ENCODE measurements around the gene ALG14.
A peak's percentile ranks its signal among the peaks of the same experiment; 100 is the strongest.
"Not testable (repeated sequence)": the region's sequence is repeated elsewhere in the genome, so short reads cannot be mapped to it uniquely, and the experiment has no call there.

The ALG14 gene

DNA sequence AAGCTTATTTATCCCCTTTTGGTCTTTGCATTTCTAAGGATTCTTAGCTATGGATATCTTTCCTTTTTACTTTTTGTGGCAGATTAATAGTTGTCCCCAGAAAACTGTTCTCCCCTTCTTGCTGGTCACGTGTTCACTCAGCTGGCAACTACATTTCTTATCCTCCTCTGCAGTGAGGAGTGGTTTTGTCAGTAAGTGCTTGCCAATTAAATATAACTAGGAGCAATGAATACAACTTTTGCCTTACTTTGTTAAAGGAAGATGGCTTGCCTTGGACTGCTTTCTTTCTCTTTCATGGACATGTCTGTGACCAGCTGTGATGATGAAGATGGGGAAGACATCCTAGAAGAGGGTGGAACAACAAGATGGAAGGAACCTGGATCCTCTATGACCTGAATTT is 15.6 kb upstream of the ALG14 start:
- no peak for DNase-seq (ENCODE audit: low read depth in 2 of 2)

DNA sequence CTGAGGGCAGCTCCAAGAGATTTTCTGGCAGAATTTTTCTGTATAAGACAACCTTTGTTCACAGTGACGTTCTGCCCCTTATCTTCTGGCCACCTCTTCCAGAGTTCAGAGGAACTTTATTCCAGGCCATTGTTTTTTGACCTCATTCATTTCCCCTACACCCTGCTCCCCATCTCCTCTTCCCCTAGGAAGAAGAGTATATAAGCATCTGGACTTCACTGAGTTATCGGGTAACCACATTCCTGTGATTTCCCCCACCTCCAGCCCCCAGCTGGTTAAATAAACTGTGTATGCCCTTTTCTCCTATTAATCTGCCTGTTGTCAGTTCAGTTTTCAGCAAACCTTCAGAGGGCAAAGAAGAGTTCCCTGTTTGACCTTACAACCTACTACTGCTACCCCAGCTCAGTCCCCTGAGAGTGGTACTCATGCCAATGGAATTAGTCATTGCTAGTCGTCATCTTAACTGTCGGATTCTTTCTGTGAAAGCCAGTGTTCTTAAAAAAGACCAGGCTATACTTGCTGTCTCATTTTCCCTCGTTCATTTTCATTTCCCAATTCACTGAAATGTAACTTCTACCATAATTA is 14.3 kb upstream of the ALG14 start:
- no peak for DNase-seq (ENCODE audit: low read depth in 2 of 2)

DNA sequence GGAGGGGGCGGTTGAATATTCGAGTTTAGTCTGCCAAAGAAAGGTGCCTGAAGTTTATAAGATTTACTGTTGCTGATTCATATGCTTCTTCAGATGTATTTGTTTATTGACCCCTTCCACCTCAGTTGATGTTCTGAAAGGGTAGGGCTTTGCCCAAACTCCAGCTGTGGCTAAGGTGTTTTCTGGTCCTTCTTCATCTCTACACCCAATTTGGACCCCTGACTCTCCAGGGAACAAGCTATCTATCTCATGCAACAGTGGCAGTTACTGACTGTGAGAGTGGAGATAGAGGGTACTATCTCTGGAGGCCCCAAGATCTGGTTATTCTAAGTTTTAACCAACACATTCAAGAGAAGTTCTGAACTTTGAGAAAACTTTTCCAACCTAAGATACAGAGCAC is 12.6 kb upstream of the ALG14 start:
- DNase-seq (ENCODE audit: low read depth in 2 of 2): no peak

DNA sequence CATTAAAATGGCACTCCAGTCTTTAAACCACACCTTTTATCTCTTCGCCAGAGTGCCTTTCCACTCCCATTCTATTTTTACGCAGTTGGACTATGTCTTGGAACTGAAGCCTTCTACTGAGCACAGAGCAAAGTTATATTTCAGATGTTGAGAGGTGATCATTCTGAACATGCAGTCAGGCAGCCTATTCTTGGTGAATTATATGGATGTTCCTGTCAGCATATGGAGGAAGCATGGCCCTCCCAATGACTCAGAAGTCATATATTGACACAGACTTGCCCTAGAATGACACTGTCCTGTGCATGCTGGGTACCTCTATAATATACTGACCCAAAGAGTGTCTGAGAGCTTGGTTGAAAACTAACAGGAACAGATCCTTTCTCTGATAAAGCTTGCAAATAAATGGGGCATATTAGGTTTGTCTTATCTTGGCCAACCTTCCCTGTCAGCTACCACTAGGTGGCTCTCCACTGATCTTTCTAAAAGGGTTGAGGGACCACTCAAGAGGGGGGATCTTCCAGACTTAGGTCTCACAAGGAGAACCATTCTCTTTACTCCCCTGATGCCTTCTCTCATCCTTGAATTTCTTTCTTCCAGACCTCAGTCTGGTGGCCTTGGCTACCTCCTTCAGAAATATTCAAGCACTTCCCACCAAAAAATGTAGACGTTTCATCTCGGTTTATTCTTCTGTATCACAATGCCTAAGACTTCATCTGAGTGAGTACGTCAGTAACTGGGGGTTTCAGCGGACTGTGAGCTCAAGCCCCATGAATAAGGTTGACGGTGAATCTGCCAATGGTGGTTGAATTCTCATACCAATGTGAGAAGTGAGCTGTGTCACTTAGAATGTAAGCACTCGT is 11.8 kb upstream of the ALG14 start:
- no peak for DNase-seq (ENCODE audit: low read depth in 2 of 2)

DNA sequence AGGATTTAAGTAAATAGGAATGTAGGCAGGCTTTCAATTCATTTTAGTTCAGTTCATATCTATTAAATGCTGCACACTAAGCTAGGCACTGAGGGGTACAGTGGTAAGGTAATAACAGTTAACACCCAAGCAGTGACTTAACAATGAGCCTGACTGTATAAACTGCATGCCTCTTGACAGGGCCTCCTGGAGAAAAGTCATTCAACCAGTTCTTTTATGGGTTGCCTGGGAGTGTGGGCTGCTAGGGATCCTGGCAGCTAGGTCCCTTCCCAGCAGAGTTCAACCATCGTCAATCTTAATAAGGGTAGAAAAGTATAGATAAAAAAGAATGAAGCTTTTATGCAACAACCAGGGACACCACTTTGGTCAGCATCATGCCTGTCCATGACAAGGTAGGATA is 8.1 kb upstream of the ALG14 start:
- no peak for DNase-seq (ENCODE audit: low read depth in 2 of 2)

DNA sequence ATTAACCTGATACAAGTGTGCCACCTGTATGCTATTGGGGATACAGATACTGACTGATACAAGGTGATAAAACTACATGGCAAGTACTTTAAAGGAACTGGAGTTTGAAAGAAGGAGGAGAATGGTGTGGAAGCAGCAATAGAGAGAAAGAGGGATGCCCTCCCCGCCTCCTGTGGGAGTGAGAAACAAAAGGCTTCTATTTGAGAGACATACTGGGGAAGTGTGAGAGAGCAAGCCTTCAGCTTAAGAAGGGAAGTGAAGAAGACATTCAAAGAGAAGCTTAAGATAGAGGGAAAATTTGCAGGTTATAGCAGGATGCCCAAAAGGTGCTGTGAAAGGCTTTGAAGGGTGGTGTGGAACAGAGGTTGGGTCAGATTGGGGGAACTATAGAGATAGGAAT is 7.7 kb upstream of the ALG14 start:
- DNase-seq (ENCODE audit: low read depth in 2 of 2): no peak

DNA sequence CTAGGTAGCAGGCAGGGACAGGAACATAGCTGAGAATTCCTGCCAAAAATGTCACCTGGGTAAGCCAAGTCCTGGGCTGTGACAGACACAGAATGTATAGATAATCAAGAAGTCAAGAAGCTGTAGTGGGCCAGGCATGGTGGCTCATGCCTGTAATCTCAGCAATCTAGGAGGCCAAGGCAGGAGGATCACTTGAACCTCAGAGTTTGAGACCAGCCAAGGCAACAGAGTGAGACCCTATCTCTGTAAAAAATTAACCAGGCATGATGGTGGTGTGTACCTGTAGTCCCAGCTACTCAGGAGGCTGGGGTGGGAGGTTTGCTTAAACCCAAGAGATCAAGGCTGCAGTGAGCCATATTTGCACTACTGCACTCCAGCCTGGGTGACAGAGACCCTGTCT is 3.3 kb upstream of the ALG14 start:
- DNase-seq (ENCODE audit: low read depth in 2 of 2): no peak

DNA sequence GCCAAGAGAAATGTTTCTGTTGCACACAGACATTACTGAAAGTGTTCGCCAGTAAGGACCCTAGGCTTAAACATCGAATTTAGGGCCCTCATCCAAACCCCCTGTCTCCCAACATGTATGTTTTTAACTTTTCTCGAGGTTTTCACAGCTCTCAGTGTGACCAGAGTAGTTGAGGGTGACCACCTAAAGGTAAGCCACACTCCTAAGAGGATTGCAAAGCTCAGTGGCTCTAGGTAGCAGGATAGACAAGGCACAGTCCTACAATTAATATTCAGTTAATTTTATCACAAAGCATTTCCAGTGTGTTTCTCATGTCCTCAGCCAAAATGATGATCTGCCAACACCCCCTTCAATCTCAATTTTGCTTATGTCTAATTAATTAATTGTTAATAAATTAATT is 695 bp upstream of the ALG14 start:
- DNase-seq (ENCODE audit: low read depth in 2 of 2): no peak

DNA sequence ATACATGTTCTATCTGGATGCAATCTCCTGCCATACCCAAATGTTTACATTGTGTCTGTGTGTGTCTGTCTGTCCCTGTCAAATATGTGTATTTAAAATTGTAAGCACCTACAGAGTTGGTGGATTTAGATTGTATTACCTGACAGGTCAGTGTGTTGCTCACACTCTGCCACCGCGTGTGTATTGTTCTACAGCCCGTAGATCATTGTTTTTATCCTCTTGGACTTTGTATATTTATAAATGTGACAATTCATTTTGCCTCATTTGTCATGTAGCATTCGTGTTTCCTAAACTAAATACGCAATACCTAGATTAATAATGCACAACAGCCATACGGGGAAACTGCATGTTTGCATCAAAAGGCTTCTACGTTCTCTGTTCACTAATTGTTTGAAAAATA is 634 bp downstream of the ALG14 start:
- DNase-seq (ENCODE audit: low read depth in 2 of 2): no peak

DNA sequence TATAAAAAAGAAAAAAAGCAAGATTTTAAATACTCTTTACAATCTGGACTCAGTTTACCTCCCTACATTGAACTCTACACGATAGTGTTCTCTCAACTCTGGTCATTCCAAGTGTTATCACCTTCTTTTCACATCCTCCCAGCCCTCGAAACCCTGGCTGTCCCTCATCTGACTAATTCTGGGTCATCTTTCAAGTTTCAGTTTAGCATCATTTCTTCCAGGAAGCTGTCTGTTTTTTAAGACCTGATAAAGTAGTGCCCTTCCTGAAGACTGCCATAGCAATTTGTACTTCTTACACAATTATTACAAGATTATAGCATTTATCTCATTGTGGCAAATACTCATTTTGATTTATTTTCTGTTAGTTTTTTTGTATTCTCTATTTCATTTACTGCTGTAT is 1.2 kb downstream of the ALG14 start:
- no peak for DNase-seq (ENCODE audit: low read depth in 2 of 2)

DNA sequence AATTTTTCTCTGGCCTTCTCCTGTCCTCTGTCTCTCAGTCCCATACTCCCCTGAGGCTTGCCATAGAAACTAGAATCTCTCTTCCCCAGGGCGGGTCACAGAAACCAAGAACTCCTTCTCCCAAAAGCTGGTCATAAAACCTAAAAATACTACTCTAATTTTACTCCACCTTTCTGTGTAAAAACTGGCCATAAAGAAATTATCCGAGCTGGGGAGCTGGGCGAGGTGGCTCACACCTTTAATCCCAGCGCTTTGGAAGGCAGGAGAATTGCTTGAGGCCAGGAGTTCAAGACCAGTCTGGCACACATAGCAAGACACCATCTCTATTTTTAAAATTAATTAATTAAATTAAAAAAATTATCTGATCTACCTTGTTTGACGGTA is 3.0 kb downstream of the ALG14 start:
- no peak for DNase-seq (ENCODE audit: low read depth in 2 of 2)

DNA sequence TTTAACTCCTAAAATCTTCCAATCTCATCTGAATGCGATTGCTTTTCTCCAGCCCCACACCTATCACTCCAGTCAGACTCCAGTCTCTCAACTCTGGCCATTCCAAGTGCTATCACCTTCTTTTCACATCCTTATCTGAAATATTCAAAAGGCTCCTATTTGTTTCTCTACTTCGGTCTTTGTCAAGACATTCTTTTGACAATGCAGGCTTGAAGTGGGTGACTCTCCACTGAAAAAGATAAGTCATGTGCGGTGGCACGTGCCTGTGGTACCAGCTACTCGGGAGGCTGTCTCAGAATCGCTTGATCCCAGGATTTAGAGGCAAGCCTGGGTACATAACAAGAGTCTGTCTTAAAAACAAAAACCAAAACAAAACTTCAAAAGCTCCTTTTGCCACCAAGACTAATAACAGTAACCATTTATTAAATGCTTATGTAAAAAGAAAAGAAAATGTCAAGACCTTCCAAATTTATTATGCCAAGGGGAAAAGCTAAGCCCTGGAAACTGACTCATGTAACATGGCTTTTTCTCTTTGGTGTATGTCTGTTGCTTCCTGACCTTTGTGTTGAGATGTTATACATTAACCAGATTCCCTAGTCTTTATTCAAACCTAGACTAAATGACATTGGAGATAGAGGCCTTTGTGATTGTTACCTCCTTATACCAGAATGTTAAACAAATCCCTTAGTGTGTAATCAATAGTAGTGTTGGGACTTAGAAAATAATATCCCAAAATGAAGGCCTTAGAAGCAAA is 3.6 kb downstream of the ALG14 start:
- no peak for DNase-seq (ENCODE audit: low read depth in 2 of 2)

DNA sequence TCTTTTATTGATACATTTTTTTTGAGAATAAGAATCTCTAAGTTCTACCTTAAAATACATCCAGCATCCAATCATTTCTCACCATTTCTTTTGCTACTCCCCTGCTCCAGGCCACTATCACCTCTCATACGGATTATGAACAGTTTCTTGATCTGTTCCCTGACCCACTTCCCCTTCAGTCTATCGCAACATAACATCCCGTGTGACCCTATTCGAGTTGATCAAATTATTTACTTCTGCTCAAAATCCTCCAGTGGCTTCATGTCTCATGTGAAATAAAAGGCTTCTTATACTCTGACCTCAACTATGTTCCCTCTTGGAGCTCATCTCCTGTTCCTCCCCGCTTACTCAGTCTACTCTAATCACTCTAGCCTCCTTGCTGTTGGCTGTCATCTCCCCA is 5.2 kb downstream of the ALG14 start:
- no peak for DNase-seq (ENCODE audit: low read depth in 2 of 2)

DNA sequence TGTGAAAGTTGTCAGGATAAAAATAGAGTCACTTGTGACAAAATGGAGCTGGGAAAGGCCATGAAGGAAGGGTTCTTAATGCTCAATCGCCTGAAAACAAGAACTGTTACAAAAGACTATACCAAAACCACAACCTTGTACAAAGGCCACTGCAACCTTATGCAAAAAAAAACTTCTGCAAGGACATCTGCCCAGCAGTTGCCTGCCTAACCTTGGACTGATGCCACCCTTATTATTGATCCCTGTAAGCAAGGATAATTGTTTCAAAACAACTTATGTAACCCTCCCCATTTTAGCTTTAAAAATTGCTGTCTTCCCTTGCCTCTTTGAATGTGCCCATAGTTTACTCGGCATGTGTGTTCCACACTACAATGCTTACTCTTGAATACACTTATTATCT is 5.7 kb downstream of the ALG14 start:
- no peak for DNase-seq (ENCODE audit: low read depth in 2 of 2)

DNA sequence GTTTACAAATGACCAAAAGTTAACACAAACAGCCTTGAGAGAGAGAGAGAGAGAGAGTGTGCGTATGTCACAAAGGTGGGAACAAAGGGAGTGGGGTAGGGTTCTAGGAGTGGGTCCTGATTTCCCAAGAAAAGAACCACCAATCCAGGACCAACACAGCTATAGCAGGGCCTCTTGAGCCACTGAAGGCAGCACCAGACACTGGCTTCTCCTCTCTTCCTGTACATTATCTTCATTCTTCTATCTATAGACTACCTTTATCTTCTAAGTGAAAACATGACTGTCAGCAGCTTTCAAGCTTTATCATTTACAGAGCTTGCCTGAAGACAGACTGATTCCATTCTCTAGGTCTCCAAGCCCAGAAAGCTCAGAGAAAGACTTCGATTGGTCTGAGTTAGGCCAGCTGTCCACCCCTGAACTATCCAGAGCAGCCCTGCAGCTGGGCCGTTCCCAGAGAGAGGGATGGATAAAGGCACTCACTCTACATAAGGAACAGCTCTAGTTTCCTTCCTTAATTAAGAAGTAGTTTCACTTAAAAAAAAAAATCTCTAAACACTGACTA is 11.2 kb downstream of the ALG14 start:
- no peak for DNase-seq (ENCODE audit: low read depth in 2 of 2)

DNA sequence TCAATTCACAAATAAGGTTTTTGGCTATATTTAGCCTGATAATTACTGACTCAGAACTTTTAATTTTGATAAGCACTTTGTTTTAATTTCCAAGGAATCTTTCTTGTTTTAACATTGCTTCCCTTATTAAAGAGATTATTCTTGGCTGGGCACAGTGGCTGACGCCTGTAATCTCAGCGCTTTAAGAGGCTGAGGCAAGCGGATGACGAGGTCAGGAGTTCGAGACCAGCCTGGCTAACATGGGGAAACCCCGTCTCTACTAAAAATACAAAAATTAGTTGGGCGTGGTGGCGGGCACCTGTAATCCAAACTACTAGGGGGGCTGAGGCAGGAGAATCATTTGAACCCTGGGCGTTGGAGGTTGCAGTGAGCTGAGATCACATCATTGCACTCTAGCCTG is 13.8 kb downstream of the ALG14 start:
- no peak for DNase-seq (ENCODE audit: low read depth in 2 of 2)

DNA sequence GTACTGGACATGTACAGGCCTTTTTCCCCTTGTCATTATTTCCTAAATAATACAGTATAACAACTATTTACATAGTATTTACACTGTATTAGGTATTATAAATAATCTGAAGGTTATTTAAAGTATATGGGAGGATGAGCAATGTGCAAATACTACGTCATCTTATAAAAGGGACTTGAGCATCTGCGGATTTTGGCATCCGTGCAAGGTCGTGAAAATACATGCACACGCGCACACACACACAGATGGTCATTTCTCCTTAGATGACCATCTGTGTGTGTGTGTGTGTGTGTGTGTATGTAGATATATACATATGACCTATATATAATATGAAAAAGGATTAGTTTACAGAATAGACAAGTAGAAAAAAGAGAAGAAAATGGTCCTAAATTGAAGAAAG is 15.4 kb downstream of the ALG14 start:
- no peak for DNase-seq (ENCODE audit: low read depth in 2 of 2)

DNA sequence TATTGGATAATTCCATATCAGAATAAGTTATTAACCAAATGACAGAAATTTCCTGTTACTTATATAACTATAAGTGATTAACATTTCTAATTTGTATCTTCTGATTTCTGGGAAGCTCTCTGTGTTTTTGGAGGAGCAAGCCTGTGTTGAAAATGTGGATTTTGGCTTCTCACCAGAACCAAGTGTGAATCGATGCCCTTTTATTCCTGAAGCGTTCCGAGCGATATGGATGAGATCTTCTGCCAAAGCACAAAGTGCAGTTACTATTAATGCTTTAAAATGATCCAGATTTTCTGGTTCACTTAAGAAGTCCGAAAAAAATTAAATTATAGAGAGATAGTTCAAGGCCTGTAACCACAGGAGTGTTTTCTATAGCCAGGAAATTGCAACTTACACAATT is 22.8 kb downstream of the ALG14 start:
- no peak for DNase-seq (ENCODE audit: low read depth in 2 of 2)

DNA sequence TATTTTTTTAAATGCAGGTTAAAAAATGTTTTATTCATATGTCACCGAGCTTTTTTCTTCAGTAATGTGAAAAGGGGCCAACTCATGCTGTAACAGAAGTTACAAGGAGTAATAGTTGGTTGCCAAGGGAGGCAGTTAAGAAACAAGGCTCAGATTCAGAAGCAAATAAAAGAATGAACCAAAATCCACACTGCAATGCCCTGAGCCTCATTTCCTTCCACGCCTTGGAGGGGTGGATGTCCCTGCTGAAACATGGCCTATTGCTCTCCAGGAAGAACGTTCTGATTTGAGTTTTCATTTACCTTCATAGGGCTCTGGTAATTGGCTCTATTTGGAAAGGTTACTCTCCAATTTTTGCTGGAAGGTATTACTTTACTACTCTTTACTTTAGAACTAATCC is 24.4 kb downstream of the ALG14 start:
- no peak for DNase-seq (ENCODE audit: low read depth in 2 of 2)

DNA sequence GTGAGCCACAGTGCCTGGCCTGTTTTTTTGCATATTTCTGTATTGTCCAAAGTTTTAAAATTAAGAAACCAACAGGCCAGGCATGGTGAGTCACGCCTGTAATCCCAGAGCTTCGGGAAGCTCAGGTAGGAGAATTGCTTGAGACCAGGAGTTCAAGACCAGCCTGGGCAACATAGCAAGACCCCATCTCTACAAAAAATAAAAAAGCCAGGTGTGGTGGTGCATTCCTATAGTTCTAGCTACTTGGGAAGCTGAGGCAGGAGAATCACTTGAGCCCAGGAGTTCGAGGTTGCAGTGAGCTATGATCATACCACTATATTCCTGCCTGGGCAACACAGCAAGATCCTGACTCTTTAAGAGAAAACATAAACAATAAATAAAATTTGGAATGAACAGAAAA is 25.1 kb downstream of the ALG14 start:
- DNase-seq (ENCODE audit: low read depth in 2 of 2): not testable (repeated sequence)

DNA sequence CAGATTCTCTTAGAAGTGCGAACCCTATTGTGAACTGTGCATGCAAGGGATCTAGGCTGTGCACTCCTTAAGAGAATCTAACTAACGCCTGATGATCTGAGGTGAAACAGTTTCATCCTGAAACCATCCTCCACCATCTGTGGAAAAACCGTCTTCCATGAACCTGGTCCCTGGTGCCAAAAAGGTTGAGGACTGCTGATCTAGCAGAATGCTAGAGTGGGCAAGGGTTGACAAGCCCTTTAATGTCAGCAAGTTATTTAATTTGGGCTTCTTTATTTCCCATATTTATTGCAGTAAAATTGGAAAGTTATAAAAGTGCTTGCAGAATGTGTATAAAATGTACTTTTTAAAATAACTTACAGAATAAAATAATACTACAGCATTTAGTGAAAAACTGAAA is 26.4 kb downstream of the ALG14 start:
- no peak for DNase-seq (ENCODE audit: low read depth in 2 of 2)

DNA sequence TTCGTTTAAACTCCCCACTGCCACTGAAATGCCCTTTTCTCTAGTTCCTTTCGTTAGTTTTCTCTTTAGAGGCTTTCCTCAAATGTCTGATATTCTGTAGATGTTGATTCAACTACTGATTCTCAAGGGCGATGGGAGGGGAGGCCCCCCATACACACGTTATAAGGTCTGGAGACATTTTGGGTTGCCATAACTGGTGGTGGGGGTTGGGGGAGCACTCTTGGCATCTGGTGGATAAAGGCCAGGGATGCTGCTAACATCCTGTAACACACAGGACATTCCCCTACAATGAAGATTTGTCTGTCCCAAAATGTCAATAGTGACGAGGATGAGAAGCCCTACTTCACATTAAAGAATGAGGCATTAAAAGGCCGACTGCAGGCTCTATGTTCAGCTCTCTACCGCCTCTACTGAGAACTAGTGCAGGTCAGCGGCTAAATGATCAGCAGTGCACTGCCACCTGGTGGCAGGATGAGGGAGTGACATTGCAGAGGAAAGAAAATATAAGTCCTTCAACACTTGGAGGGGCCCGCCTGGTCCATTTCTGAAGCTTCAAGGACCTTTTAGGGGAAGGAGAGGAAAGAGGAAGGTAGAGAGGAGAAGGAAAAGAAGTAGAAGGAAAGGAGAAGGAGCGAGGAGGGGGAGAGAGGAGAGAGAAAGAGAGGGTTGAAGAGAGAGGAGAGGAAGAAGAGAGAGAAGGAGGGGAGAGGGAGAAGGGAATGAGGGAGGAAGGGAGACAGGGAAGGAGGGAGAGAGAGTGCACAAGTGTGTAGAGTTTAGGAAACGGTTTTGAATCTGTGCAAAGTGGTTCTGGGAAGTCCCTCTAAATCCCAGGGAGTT is 29.4 kb downstream of the ALG14 start:
- peak; percentile 60 to 64 for DNase-seq (ENCODE audit: low read depth in 2 of 2)
